T-helper 1 cell treated with Interleukin-12 subunit alpha and Interleukin-12 subunit beta and Interleukin-4 antibody, amounts not matched to agents 30 μg/mL and 1 μg/mL, for 36 hours (primary cell): ENCODE data around the gene ADAMTS4.
A peak's percentile ranks its signal among the peaks of the same experiment; 100 is the strongest.

ENCODE experiments used
- H3K27ac Mint-ChIP-seq: one replicate; pipeline ENCODE4 v1.8.0; 2021; ENCODE audit warnings: mild to moderate bottlenecking, mixed read lengths
- H3K27me3 Mint-ChIP-seq: one replicate; pipeline ENCODE4 v1.8.0; 2021; ENCODE audit warnings: low read depth, mixed read lengths
- H3K36me3 Mint-ChIP-seq: one replicate; pipeline ENCODE4 v1.8.0; 2021; ENCODE audit warnings: low read depth, mixed read lengths
- H3K4me1 Mint-ChIP-seq: one replicate; pipeline ENCODE4 v1.8.0; 2021; ENCODE audit warnings: low read depth, mixed read lengths
- H3K4me3 Mint-ChIP-seq: one replicate; pipeline ENCODE4 v1.8.0; 2021; ENCODE audit warnings: mild to moderate bottlenecking, moderate library complexity, mixed read lengths
- H3K9me3 Mint-ChIP-seq: one replicate; pipeline ENCODE4 v1.8.0; 2021; ENCODE audit warnings: mixed read lengths

ADAMTS4 gene, protein sequence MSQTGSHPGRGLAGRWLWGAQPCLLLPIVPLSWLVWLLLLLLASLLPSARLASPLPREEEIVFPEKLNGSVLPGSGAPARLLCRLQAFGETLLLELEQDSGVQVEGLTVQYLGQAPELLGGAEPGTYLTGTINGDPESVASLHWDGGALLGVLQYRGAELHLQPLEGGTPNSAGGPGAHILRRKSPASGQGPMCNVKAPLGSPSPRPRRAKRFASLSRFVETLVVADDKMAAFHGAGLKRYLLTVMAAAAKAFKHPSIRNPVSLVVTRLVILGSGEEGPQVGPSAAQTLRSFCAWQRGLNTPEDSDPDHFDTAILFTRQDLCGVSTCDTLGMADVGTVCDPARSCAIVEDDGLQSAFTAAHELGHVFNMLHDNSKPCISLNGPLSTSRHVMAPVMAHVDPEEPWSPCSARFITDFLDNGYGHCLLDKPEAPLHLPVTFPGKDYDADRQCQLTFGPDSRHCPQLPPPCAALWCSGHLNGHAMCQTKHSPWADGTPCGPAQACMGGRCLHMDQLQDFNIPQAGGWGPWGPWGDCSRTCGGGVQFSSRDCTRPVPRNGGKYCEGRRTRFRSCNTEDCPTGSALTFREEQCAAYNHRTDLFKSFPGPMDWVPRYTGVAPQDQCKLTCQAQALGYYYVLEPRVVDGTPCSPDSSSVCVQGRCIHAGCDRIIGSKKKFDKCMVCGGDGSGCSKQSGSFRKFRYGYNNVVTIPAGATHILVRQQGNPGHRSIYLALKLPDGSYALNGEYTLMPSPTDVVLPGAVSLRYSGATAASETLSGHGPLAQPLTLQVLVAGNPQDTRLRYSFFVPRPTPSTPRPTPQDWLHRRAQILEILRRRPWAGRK

DNA sequence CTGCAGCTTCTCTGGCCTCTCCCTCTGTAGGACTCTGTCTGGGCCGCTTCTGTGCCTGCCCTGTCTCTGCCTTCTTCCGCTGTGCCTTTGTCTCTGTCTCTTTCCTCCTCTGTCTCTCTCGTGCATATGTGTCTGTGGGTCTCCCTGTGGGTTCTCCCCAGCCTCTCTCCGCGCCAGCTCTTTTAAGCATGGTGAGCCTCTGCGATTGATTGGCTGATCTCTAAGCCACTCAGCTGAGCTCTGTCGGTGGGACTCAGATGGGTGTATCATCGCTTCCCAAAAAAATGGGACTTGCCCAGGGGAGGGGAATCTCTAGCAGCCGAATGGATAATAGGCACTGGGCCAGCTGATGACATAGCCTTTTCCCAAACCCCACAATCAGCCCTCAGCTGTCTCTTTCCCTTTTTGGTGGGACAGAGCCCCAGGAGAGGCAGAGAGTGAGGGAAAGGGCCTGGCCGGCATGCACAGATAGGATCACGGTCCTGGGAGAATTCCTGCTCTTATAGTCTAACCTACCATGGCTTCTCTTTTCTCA is at the start of gene ADAMTS4:
Gene ADAMTS4, minus strand, starts transcription at position 158 of the 535 bp plus-strand sequence. CDS start 427 bp downstream, outside the sequence.
- peak within 1 kb of the TSS; percentile 96 for H3K27ac Mint-ChIP-seq

GRCh38 chr1:161244888-161245287 is 46.0 kb upstream of the ADAMTS4 start:
- peaks cover 3% of the 10 kb centered on the region for H3K9me3 Mint-ChIP-seq
- H3K27me3 Mint-ChIP-seq = peaks cover 28% of the 10 kb centered on the region
- H3K36me3 Mint-ChIP-seq = no peaks in the 10 kb centered on the region
- H3K4me3 Mint-ChIP-seq = no peak overlapping the region
- H3K27ac Mint-ChIP-seq = no peak overlapping the region
- H3K4me1 Mint-ChIP-seq = no peaks in the 10 kb centered on the region

More for the DNA sequence above, at the start of gene ADAMTS4:
- peaks cover 13% of the 10 kb centered on the region for H3K36me3 Mint-ChIP-seq
- H3K4me1 Mint-ChIP-seq = peaks cover 50% of the 10 kb centered on the region
- no peaks in the 10 kb centered on the region for H3K27me3 Mint-ChIP-seq
- H3K4me3 Mint-ChIP-seq = peak within 1 kb of the TSS; percentile 3
- H3K9me3 Mint-ChIP-seq = no peaks in the 10 kb centered on the region

- H3K27ac Mint-ChIP-seq = no peak overlapping the region
- no peaks in the 10 kb centered on the region for H3K9me3 Mint-ChIP-seq
- H3K4me3 Mint-ChIP-seq = no peak overlapping the region
- no peaks in the 10 kb centered on the region for H3K4me1 Mint-ChIP-seq
- peaks cover 31% of the 10 kb centered on the region for H3K27me3 Mint-ChIP-seq
- no peaks in the 10 kb centered on the region for H3K36me3 Mint-ChIP-seq
Measured at GRCh38 chr1:161242313-161242712, 43.5 kb upstream of the ADAMTS4 start.

DNA sequence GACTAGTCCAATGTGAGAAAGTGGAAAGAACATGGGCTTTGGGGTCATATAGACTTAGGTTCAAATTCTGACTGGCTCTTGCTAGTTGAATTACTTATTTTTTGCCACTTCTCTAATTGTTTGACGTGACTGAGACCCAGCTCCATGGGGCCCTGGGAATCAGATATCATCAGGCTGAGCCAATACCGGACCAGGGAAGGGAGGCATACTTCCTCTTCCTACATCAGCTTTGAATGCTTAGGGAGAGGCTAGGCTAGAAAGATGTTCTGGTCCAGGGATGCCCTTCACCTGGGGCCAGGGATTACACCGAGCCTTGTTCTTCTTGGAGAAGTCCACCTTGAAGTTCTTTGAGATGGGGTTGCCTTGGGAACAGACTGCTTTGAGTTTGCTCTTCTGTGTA is 42.8 kb upstream of the ADAMTS4 start:
- Mint-ChIP-seq H3K4me3 (no peak overlapping the region), H3K4me1 (no peaks in the 10 kb centered on the region), H3K9me3 (no peaks in the 10 kb centered on the region), H3K36me3 (no peaks in the 10 kb centered on the region), H3K27ac (no peak overlapping the region), H3K27me3 (peaks cover 31% of the 10 kb centered on the region)

DNA sequence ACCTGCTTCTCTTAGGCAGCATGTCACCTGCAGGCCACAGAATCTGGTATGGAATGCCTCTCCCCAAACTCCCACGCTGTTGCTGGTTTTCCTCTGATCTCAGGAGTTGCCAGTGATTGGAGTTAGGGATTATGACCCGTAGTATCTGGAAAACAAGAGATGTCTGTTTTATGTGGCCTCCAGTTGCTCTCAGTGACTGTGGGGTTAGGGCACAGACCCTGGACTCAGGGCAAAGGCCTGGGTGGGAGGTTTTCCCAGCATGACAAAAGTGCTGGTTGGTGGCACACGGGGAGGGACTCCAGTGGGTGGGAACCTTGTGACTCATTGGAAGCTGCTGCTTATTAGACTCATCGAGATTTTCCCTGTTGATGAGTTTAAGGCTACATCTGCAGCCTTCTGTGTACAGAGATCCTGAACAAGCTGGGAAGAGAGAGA is 39.2 kb upstream of the ADAMTS4 start, which contains the start of gene NR1I3:
Gene NR1I3, minus strand, starts transcription at position 165 of the 435 bp plus-strand sequence. CDS start 1,638 bp downstream, outside the sequence.
- Mint-ChIP-seq H3K4me3 (no peak within 1 kb of the TSS), H3K27ac (no peak within 1 kb of the TSS)

GRCh38 chr1:161235957-161236775 is 37.3 kb upstream of the ADAMTS4 start:
- peaks cover 24% of the 10 kb centered on the region for H3K27me3 Mint-ChIP-seq
- no peak overlapping the region for H3K27ac Mint-ChIP-seq
- no peaks in the 10 kb centered on the region for H3K4me1 Mint-ChIP-seq
- no peaks in the 10 kb centered on the region for H3K36me3 Mint-ChIP-seq
- no peak overlapping the region for H3K4me3 Mint-ChIP-seq
- no peaks in the 10 kb centered on the region for H3K9me3 Mint-ChIP-seq

More for the DNA sequence above, 39.2 kb upstream of the ADAMTS4 start, which contains the start of gene NR1I3:
- Mint-ChIP-seq H3K36me3 (no peaks in the 10 kb centered on the region), H3K4me1 (no peaks in the 10 kb centered on the region), H3K27me3 (peaks cover 31% of the 10 kb centered on the region), H3K9me3 (no peaks in the 10 kb centered on the region)

DNA sequence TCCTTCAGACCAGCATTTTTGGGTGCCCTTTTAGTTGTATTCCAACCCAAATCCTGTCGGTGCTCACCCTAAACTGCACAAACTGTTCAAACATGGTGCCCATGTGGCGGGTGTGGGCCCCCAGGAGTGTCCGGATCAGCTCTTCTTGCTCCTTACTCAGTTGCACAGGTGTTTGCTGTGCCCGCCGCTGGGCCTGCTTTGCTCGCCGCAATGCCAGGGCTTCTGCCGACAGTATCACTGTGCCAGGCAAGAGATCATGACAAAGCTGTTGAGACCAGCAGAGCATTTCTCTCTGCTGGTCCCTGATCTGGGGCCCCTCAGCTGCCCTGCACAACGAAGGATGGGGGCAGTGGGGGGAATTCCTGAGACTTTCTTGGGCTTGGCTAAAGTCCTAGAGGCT is 34.2 kb upstream of the ADAMTS4 start:
- no peak overlapping the region for H3K27ac Mint-ChIP-seq
- peaks cover 19% of the 10 kb centered on the region for H3K36me3 Mint-ChIP-seq
- H3K4me1 Mint-ChIP-seq = peaks cover 2% of the 10 kb centered on the region
- H3K27me3 Mint-ChIP-seq = peaks cover 8% of the 10 kb centered on the region
- no peak overlapping the region for H3K4me3 Mint-ChIP-seq
- H3K9me3 Mint-ChIP-seq = no peaks in the 10 kb centered on the region

DNA sequence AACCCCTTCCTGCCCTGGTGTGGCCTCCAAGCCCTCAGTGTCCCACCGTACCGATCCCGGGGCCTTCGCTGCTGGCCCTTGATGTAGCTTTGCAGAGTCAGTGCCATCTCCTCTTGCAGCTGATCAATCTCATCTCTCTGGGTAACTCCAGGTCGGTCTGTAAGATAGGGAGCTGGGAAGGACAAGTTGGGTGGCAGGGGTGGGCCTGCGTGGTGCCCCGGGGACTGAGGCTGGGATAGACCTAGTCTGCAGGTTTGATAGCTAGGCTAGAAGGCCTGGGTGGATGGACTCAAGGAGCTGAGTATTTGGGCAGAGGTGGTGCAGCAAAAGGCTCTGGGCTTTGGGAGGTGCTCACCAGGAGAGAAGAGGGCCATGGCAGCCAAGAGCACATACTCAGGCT is 31.9 kb upstream of the ADAMTS4 start:
- Mint-ChIP-seq H3K9me3 (no peaks in the 10 kb centered on the region), H3K27me3 (peaks cover 5% of the 10 kb centered on the region), H3K4me1 (peaks cover 20% of the 10 kb centered on the region), H3K4me3 (no peak overlapping the region), H3K36me3 (peaks cover 26% of the 10 kb centered on the region), H3K27ac (no peak overlapping the region)

DNA sequence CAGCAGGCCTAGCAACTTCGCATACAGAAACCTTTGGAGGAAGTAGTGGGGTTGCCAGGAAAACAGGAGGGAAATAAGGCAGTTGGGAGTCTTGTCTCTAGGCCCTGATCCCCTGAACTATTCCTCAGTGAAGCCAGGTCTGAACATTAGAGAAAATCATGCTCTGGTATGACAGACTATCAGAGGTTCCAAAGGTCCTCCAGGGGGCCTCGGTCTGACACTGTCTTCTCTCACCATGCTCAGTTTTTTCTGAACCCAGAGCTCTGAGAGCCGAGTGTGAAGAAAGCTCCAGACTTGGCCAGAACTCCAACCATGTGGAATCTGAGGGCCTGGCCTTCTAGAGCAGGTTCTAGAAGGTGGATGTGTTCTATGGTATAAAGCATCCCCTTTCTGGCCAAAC is 31.0 kb upstream of the ADAMTS4 start:
- Mint-ChIP-seq H3K27me3 (no peaks in the 10 kb centered on the region), H3K4me3 (no peak overlapping the region), H3K36me3 (peaks cover 26% of the 10 kb centered on the region), H3K27ac (no peak overlapping the region), H3K4me1 (peaks cover 26% of the 10 kb centered on the region), H3K9me3 (no peaks in the 10 kb centered on the region)

DNA sequence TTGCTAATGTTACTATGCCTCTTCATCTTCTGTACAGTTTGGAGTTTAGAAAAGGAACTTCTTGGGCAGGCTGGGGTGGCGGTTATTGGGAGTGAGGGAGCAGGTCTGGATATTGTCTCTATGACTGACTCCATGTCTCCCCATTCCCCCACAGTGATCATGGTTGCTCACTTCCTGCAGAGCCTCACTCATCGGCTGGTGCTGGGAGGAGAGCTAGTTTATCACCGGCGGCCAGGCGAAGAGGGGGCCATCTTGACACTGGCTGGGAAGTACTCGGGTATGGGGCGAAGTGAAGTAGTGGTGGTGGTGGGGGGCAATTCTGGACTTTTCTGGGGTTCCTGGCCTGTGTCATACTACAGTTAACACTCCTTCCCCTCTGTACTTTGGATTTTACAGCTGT is 29.2 kb upstream of the ADAMTS4 start:
- Mint-ChIP-seq H3K9me3 (no peaks in the 10 kb centered on the region), H3K4me3 (peak overlapping the region; percentile 98), H3K27ac (peak overlapping the region; percentile 85), H3K4me1 (peaks cover 26% of the 10 kb centered on the region), H3K27me3 (no peaks in the 10 kb centered on the region), H3K36me3 (peaks cover 26% of the 10 kb centered on the region)

GRCh38 chr1:161227196-161227871 is 28.5 kb upstream of the ADAMTS4 start:
- Mint-ChIP-seq H3K9me3 (no peaks in the 10 kb centered on the region), H3K36me3 (peaks cover 26% of the 10 kb centered on the region), H3K27me3 (no peaks in the 10 kb centered on the region), H3K27ac (peak overlapping the region; percentile 85), H3K4me3 (peak overlapping the region; percentile 98), H3K4me1 (peaks cover 26% of the 10 kb centered on the region)

- H3K9me3 Mint-ChIP-seq = no peaks in the 10 kb centered on the region
- H3K4me3 Mint-ChIP-seq = peak overlapping the region; percentile 98
- no peaks in the 10 kb centered on the region for H3K27me3 Mint-ChIP-seq
- H3K4me1 Mint-ChIP-seq = peaks cover 29% of the 10 kb centered on the region
- peaks cover 26% of the 10 kb centered on the region for H3K36me3 Mint-ChIP-seq
- peak overlapping the region; percentile 85 for H3K27ac Mint-ChIP-seq
Measured at GRCh38 chr1:161226759-161227158, 27.9 kb upstream of the ADAMTS4 start.

DNA sequence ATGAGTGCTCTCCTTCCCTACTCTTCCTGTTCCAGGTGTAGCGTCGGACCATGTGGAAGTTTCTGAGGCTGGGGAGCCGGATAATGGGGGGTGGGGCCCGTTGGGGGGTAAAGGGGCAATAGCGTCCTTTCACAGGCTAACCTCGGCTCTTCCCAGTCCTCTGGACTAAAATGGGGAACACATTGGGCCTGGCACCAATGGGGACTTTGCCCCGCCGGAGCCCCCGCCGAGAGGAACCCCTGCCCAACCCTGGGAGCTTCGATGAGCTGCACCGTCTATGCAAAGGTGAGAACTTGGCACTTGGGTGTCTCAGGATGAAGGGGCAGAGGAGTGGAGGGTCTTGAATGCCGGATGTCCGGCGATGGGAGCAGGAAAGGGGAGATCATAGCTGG is 27.5 kb upstream of the ADAMTS4 start:
- peaks cover 26% of the 10 kb centered on the region for H3K36me3 Mint-ChIP-seq
- H3K27me3 Mint-ChIP-seq = no peaks in the 10 kb centered on the region
- H3K4me1 Mint-ChIP-seq = peaks cover 29% of the 10 kb centered on the region
- H3K27ac Mint-ChIP-seq = peak overlapping the region; percentile 99
- H3K4me3 Mint-ChIP-seq = peak overlapping the region; percentile 98
- no peaks in the 10 kb centered on the region for H3K9me3 Mint-ChIP-seq
